Right lobe of liver (tissue), 6 donors: ENCODE measurements around the gene CD164L2. TPM values are rescaled to one million over a fixed set of nuclear protein-coding genes. Genes with fewer than 3 reads are reported as not detected.

Experiments used
- ATAC-seq, 4 donors: fragments of 200-7000 bp; cut with Tn5 transposase; one replicate each; pipeline ENCODE4 v1.9.1; 2020; ENCODE audit warnings: mild to moderate bottlenecking in 4 of 4, moderate library complexity in 4 of 4
- DNase-seq, 3 donors: peaks; one replicate each; pipeline ENCODE4 v3.0.0-alpha.2; 2020
- H3K27ac ChIP-seq, 3 donors: fragments of 200-600 bp; one replicate each; pipeline ENCODE4 v1.8.0; 2022
- H3K27me3 ChIP-seq, 2 donors: fragments of 200-600 bp; one replicate each; pipeline ENCODE4 v1.8.0; 2022
- H3K36me3 ChIP-seq, 4 donors: fragments of 200-600 bp; sonication (generic) in 1 of 4; one replicate each; pipeline versions ENCODE4 v1.5.1 to v1.8.0; 2017 to 2022; ENCODE audit warnings: control low read depth in 1 of 4
- H3K4me1 ChIP-seq, 4 donors: fragments of 200-600 bp; sonication (generic) in 1 of 4; one replicate each; pipeline versions ENCODE4 v1.5.1 to v1.8.0; 2017 to 2022; ENCODE audit warnings: control low read depth in 1 of 4
- H3K4me3 ChIP-seq, 3 donors: fragments of 200-600 bp; one replicate each; pipeline ENCODE4 v1.8.0; 2022
- H3K9me3 ChIP-seq, 4 donors: fragments of 200-600 bp; sonication (generic) in 1 of 4; one replicate each; pipeline versions ENCODE4 v1.5.1 to v1.8.0; 2017 to 2022; ENCODE audit warnings: control low read depth in 1 of 4
- CTCF ChIP-seq, 4 donors: fragments of 200-600 bp in 3 of 4; fragments of 450-650 bp in 1 of 4; IDR thresholded peaks; one replicate each; pipeline versions ENCODE4 v1.5.1 to v1.8.0; 2016 to 2022; ENCODE audit warnings: antibody characterized with exemption in 4 of 4, mild to moderate bottlenecking in 2 of 4
- POLR2A ChIP-seq: fragments of 450-650 bp; IDR thresholded peaks from one replicate; pipeline ENCODE4 v1.6.1; 2017; ENCODE audit warnings: antibody characterized with exemption, mild to moderate bottlenecking
- WGBS: methylation state at CpG from one replicate; pipeline ENCODE4 v1.1.6; 2018; ENCODE audit warnings: low coverage, low lambda C conversion rate; ENCODE audit not compliant: insufficient coverage; ENCODE audit errors: missing lambda C conversion rate; 5-methylcytosine and 5-hydroxymethylcytosine counted together
- intact Hi-C, 2 donors: fragments of 100-400 bp; cut with DNase I; formaldehyde crosslinking; loops; one replicate each; pipeline versions ENCODE4 v1.11.2 to v1.14.1; 2022
- total RNA-seq, 6 experiments: library from RNA; depleted of rRNA in 2 of 6; stranded (reverse); fragments of >200 nt in 2 of 6; fragmentation: NEBNext Ultra II Directional in 3 of 6; extraction: Animal tissue kit (Norgen Biotek cat#: 25700) in 3 of 6; gene quantifications; one replicate each; pipeline versions ENCODE4 v1.1.0 to v1.2.4, GENCODE V29; 2016 to 2023
- donor health status: DM: no; HTN: yes; CAD: no.
- donor health status: DM: no; HTN: no; CAD: no.
- donor health status: DM: no; HTN: no; CAD: no.
- donor health status: DM: no; HTN: yes; CAD: no.
- donor health status: DM: no; HTN: yes; CAD: no.

CD164L2 gene
- total RNA-seq, 6 experiments from 2014 or later = 0.86 TPM; not detected in 5

- H3K27ac ChIP-seq = no peak overlapping the region
- TF ChIP-seq POLR2A = no peak
- TF ChIP-seq CTCF (IDR thresholded peaks at IDR 0.05) = no peak
Observed at GRCh38 chr1:27350663-27351540, 32.2 kb downstream of the CD164L2 start.

GRCh38 chr1:27349784-27350662, 33.1 kb downstream of the CD164L2 start:
- Histone ChIP-seq H3K4me3 (peak overlapping the region; percentile 2 to 32 (median 31)), H3K27me3 (no peaks in the 10 kb centered on the region), H3K36me3 (no peaks in the 10 kb centered on the region), H3K4me1 (peaks cover 0 to 8% (median 0%) of the 10 kb centered on the region in 4 donors), H3K27ac (no peak overlapping the region), H3K9me3 (no peaks in the 10 kb centered on the region)
- intact Hi-C loops = no loop called here
- ATAC-seq = peak; percentile 67 to 75 (median 73)
- TF ChIP-seq POLR2A = no peak
- WGBS = 33% methylated on average over 23 of the region's 84 CpGs
- peak in 1 of 3 donors; percentile 68 for DNase-seq

More at GRCh38 chr1:27350663-27351540, 32.2 kb downstream of the CD164L2 start:
- Histone ChIP-seq H3K36me3 (no peaks in the 10 kb centered on the region), H3K9me3 (no peaks in the 10 kb centered on the region), H3K27me3 (no peaks in the 10 kb centered on the region), H3K4me1 (peaks cover 0 to 8% (median 0%) of the 10 kb centered on the region in 4 donors), H3K4me3 (peak overlapping the region in 1 of 3 donors; percentile 14)
- WGBS = 3% methylated on average over 18 of the region's 62 CpGs
- intact Hi-C loops = no loop called here
- ATAC-seq = peak; percentile 16 to 34 (median 32)
- DNase-seq = no peak

- TF ChIP-seq CTCF (IDR thresholded peaks at IDR 0.05) = no peak
- no peak for TF ChIP-seq POLR2A
- H3K4me3 ChIP-seq = peak overlapping the region; percentile 2 to 32 (median 31)
- no peaks in the 10 kb centered on the region for H3K9me3 ChIP-seq
- ATAC-seq (peak; percentile 52 to 71 (median 60)), DNase-seq (no peak)
- no peaks in the 10 kb centered on the region for H3K27me3 ChIP-seq
- intact Hi-C loops = no loop called here
- H3K27ac ChIP-seq = no peak overlapping the region
- H3K4me1 ChIP-seq = peaks cover 0 to 8% (median 0%) of the 10 kb centered on the region in 4 donors
- WGBS = 53% methylated on average over 3 of the region's 51 CpGs
- no peaks in the 10 kb centered on the region for H3K36me3 ChIP-seq
Observed at GRCh38 chr1:27348861-27349783, 34.0 kb downstream of the CD164L2 start.

GRCh38 chr1:27346991-27347624, 36.0 kb downstream of the CD164L2 start:
- Histone ChIP-seq H3K36me3 (no peaks in the 10 kb centered on the region), H3K27ac (no peak overlapping the region), H3K4me1 (peaks cover 0 to 8% (median 0%) of the 10 kb centered on the region in 4 donors), H3K9me3 (no peaks in the 10 kb centered on the region), H3K27me3 (no peaks in the 10 kb centered on the region), H3K4me3 (no peak overlapping the region)
- no peak for DNase-seq
- no peak for TF ChIP-seq CTCF (IDR thresholded peaks at IDR 0.05)
- TF ChIP-seq POLR2A = no peak
- intact Hi-C loops = no loop called here
- no CpG with 5 or more reads among the region's 14 CpGs for WGBS
- ATAC-seq = no peak
